ENCODE data around the gene UVSSA. TPM values are rescaled to one million over a fixed set of nuclear protein-coding genes. Genes with fewer than 3 reads are reported as not detected.

UVSSA gene
- total RNA-seq = 31.7 and 35.2 TPM in 2 replicates

GRCh38 chr4:1346781-1347409 lies at the start of gene UVSSA:
TSS of gene UVSSA (plus strand) at chr4:1347208. CDS start at chr4:1348092, 884 bp downstream.
- TF ChIP-seq CTCF (IDR thresholded peaks at IDR 0.05) = no peak
- intact Hi-C loops (cut with micrococcal nuclease) = loop anchor here (1.0 to 10.0 kb wide), 12 partner anchors 40 to 872 kb away; partner anchors contain the start of genes FGFRL1, GAK, LETM1 and MAEA
- POLR2A ChIA-PET = interaction anchor here (0.6 to 3.9 kb wide), 14 partner anchors 57 to 662 kb away, joined by 3 to 82 read pairs (median 4); partner anchors contain the start of genes CTBP1, MAEA, NELFA and SLBP
- Mint-ChIP-seq H3K4me3 (peak within 1 kb of the TSS; percentile 90), H3K27me3 (no peaks in the 10 kb centered on the region), H3K27ac (peak within 1 kb of the TSS; percentile 84), H3K9me3 (no peaks in the 10 kb centered on the region), H3K4me1 (peaks cover 33% of the 10 kb centered on the region), H3K36me3 (ENCODE audit: low read depth) (peaks cover 12% of the 10 kb centered on the region)
- ATAC-seq (ENCODE audit: low read depth) (peak; percentile 91), DNase-seq (peak; percentile 100)
- CTCF ChIA-PET = interaction anchor here (0.9 to 2.9 kb wide), 4 partner anchors 9 to 216 kb away, joined by 3 to 16 read pairs (median 4); no protein-coding TSS in a partner anchor

- intact Hi-C loops (cut with micrococcal nuclease) = no loop called here
- peaks cover 52% of the 10 kb centered on the region for H3K36me3 Mint-ChIP-seq (ENCODE audit: low read depth)
- ATAC-seq (ENCODE audit: low read depth) = no peak
- no peaks in the 10 kb centered on the region for H3K27me3 Mint-ChIP-seq
- no peak for TF ChIP-seq CTCF (IDR thresholded peaks at IDR 0.05)
- POLR2A ChIA-PET = no interaction called here
- H3K9me3 Mint-ChIP-seq = no peaks in the 10 kb centered on the region
- H3K4me3 Mint-ChIP-seq = no peak overlapping the region
- CTCF ChIA-PET = no interaction called here
- H3K27ac Mint-ChIP-seq = no peak overlapping the region
- DNase-seq = no peak
- peaks cover 34% of the 10 kb centered on the region for H3K4me1 Mint-ChIP-seq
Observed at GRCh38 chr4:1297456-1298325, 49.3 kb upstream of the UVSSA start.

- no peak for ATAC-seq (ENCODE audit: low read depth)
- DNase-seq = no peak
- Mint-ChIP-seq H3K27ac (no peak overlapping the region), H3K36me3 (ENCODE audit: low read depth) (peaks cover 55% of the 10 kb centered on the region), H3K27me3 (no peaks in the 10 kb centered on the region), H3K4me1 (peaks cover 30% of the 10 kb centered on the region), H3K4me3 (no peak overlapping the region), H3K9me3 (no peaks in the 10 kb centered on the region)
- intact Hi-C loops (cut with micrococcal nuclease) = no loop called here
- POLR2A ChIA-PET = no interaction called here
- CTCF ChIA-PET = no interaction called here
- TF ChIP-seq CTCF (IDR thresholded peaks at IDR 0.05) = no peak
Observed at GRCh38 chr4:1298461-1298860, 48.5 kb upstream of the UVSSA start.

- Mint-ChIP-seq H3K9me3 (no peaks in the 10 kb centered on the region), H3K27me3 (no peaks in the 10 kb centered on the region), H3K36me3 (ENCODE audit: low read depth) (peaks cover 56% of the 10 kb centered on the region), H3K4me3 (no peak overlapping the region), H3K27ac (no peak overlapping the region), H3K4me1 (peaks cover 21% of the 10 kb centered on the region)
- POLR2A ChIA-PET = no interaction called here
- ATAC-seq (ENCODE audit: low read depth) (no peak), DNase-seq (no peak)
- intact Hi-C loops (cut with micrococcal nuclease) = no loop called here
- CTCF ChIA-PET = no interaction called here
- TF ChIP-seq CTCF (IDR thresholded peaks at IDR 0.05) = no peak
Observed at GRCh38 chr4:1299301-1299860, 47.6 kb upstream of the UVSSA start.
